AG08395 (cell line): ENCODE measurements around the gene ERC2.

Source experiments
- DNase-seq: peaks from one replicate; pipeline ENCODE4 v3.0.0; 2012; ENCODE audit warnings: mixed read lengths, low spot score

ERC2 gene

DNA sequence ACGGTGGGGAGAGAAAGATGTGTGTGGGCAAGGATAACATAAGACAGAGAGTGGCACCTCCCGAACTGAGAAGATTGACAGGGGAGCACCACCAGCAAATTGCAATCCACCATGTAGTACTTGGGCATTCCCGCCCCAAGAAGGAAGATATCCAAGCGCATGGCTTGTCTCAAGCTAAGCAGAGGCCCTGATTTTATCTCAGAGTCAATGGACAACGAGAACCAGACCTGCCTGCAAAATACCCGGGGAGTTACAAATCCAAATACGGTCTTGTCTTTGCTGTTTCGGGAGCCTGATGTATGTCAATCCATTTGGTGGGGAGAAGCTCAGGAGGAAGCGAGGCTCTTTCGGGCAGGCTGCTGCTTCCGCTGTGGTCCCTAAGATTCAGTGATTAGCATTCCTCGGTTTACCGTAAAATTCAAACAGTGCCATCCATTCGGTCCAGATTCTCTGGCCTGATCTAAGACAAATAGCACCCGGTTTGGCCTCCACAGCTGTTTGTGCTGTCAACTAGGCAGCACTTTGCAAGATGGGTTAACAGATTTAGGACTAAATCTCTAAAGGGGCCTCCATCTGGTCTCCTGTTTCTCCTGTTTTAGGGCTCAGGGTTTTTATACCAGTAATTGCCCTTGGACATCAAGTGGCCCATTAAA is 883.4 kb downstream of the ERC2 start:
- DNase-seq = no peak

DNA sequence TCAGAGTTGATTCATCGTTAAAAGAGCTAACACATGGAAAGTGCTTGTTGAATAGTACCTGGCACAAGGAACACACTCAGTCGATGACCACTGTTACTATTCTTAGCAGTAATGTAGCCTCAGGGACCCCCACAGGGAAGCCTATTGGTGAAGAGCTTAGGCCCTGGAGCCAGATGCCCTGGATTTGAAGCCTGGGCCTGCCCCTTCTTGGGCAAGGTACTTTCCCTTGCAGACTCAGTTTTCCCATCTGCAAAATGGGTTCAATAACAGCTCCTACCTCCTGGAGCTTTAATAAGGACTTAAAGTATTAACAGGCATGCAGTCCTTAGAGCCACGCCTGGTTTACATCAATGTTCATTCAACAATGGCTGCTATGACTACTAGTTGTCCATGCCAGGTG is 884.2 kb downstream of the ERC2 start:
- no peak for DNase-seq

DNA sequence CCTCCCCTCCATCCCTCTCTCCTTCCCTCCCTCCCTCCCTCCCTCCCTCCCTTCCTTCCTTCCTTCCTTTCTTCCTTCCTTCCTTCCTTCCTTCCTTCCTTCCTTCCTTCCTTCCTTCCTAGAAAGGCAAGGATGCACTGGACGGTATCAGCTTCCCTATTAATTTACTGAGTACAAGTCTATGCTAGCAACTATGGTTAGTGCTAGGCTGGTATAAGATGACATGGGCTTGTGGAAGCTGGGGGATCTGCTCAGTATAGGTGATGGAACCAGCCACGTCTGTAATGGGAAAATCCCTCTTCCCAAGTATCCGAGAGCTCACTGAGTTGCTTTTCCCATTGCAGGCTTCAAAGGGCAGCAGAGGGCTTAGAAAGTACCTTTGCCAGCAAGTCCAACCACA is 884.8 kb downstream of the ERC2 start:
- no peak for DNase-seq

DNA sequence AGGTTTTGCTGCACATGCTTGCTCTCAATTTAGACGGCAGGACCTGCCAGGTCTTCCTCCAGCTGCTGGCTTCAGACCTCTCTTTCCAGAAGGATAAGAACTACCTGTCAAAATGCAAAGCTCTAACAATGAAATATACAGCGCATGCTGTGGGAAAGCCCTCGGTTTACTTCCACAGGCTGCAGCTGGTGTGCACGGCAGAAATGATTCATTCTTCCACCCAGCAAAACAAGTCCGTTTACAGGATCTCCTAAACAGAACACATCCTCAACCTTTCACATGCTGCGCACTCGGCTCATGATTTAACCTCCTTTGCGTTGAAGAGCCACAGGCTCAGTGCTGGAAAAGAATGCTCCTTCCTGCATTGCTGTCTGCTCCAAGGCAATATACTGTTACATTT is 888.8 kb downstream of the ERC2 start:
- DNase-seq = no peak

DNA sequence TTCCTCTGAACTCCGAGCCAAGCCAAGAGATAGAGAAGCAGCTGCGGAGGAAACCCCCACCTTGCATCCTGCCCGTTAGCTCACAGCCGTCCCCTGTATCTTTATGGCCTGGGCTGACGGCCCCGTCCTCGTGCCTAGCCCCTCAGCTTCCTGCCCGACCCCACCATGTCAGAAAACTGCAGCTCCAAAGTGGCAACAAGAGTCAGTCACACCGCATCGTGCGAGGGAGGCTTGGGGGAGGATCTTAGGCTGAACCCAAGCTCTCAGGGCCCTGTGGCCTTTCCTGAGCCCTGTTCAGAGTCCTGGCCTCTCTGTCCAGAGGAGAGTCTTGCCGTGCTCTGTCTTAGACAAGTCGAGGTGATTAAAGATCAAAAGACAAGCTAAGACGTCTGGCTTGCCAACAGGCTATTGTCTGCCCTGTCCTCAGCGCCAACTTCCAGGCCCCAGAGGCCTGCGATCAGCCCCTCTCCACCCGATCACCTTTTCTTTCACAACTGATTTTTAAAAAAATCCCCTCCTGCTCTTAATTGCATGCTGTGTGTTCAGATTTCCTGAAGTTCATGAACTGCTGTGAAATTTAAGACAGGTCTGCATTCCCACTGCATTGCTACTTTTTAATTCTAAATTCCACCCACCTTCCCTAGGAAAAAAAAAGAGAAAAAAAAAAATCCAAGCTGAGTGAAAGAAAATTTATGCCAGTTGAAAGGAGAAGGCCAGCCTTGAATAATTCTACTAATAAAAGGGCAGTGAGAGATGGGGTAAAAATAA is 891.5 kb downstream of the ERC2 start:
- no peak for DNase-seq

DNA sequence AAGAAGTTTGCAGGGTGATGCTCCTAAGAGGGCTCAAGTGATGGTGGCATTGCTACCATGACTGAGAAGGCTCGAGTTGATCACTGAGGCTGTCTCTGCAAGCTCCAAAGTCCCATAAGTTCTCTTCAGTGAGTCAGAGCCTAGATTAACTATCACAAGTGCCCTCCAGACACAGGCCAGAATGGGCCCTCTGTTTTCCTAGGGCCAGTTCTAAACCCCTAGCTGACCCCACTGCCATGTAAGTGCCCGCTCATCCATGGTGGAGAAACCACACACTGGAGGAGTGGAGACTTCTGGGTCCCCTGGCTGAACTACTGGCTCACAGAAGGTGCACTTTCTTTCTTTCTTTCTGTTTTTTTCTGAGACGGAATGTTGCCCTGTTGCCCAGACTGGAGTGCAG is 893.6 kb downstream of the ERC2 start:
- no peak for DNase-seq

DNA sequence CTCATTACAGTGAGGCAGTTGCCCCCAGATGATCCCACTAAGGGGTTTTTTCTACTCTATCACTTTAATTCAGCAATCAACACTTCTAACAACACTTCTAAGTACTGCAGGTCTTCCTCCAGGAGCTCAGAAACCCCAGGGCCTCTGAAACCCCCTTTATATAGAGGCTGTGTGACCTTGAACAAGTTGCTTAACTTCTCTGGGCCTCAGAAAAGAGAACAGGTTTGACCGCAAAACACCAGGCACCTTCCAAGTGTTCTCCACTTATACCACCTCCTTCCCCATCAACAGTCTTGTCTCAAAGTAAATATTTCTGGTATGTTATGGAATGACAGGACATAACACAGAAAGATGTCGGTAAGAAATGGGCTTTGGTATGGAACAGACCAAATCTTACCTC is 895.5 kb downstream of the ERC2 start:
- DNase-seq = no peak

DNA sequence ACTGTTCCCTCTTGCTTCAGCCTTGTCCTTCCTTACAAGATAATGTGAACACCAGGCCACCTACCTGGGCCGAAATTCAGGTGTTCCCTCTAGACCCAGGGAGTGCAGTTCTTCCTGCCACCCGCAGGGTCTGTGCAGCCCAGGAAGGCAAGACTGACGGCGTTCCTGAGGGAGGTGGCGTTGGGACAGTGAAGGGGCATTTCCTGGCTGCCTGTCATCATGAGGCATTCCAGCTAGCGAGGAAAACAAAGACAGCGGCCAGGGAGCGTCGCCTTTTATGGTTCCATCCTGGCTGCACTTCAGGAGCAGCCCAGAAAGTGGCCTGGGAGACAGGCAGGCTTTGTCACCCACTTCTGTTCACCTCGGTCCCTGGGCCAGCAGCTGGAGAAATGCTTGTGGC is 896.4 kb downstream of the ERC2 start:
- DNase-seq = peak; percentile 15

DNA sequence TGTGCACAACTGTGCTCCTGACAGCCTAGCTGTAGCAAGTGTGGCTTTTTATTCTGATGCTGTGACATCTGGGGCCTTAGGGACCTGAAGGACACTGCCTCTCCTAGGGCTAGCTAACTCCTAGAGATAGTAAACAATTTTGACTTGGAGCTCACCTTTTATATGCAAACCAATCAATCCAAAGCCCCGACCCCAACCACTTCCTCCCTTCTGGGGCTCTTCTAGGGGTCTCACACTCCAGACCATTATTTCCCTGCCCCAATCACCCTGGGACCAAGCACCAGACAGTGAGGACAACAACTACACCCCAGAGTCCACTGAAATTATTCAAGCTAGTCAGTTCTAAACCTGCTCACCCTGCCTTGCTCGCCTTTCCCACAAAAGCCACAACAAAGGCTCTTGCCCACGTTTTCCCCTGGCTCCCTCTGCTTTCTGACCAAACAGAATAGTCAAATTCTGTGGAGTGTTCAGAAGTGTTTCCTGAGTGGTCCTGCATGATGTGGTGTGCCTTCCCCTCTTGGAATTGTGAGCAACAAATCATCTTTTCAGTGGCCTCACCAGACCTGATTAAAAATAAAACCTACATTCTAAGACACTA is 897.0 kb downstream of the ERC2 start:
- DNase-seq = no peak

DNA sequence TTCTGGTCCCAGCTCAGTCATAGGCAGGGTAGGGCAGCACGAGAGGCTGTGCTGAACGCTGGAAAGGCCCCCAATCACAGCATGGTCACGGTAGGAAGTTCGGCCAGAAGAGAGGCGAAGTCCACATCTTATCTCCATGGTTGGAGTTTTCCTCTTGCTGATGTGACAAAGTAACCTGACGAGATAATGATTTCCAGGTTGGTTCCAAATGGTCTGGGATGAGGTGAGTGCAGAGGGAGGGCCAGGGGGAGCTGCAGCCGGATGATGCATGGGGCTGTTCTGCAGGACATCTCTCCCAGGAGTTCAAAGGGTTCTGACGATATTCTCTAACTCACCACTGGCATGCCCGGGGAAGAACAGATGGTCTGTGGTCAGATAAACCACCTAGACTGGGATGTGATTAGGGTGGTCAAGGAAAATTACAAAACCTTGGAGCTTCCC is 898.0 kb downstream of the ERC2 start:
- DNase-seq = no peak

DNA sequence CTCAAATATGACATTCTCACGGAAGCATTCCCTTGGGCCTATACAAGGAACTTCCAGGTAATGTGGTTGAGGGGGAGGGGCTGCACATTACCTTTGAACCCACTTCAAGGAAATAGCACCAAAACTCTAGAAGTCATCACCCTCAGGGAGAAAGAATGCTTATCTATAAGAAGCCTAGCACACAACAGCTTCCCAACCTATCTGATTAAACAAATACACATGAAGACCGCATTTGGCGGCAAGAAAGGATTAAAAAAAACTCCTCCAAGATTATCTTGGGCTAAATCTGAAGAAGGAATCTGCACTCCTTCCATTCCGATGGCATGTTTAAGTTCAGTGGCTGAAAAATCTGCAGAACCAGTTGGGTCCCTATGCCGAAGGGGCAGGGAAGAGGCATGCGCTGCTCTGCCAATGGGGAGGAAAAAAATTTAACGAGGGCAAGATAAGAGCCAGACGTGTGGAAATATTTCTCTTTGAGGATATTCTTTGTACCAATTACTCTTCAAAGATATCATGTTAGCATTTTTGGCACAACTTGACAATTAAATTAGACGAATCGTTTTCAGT is 899.2 kb downstream of the ERC2 start:
- no peak for DNase-seq

DNA sequence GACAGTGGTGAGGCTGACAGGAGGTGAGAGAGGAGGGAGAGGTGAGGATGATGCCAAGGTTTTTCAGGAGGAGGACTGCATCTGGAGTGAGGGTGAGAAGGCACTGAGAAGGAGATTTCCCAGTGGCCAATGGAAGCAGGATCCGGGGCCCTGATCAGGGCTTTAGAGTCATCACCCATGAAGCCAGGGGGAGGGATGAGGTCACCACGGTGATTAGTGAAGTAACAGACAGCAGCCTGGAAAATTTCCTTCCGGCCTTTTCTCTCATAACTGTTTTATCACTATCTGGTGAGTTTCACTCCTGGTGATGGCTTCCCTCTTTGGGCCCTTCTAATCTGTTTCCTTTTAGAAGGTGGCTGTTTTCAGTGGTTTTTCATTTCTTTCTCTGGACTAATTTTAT is 900.7 kb downstream of the ERC2 start:
- peak; percentile 25 for DNase-seq

DNA sequence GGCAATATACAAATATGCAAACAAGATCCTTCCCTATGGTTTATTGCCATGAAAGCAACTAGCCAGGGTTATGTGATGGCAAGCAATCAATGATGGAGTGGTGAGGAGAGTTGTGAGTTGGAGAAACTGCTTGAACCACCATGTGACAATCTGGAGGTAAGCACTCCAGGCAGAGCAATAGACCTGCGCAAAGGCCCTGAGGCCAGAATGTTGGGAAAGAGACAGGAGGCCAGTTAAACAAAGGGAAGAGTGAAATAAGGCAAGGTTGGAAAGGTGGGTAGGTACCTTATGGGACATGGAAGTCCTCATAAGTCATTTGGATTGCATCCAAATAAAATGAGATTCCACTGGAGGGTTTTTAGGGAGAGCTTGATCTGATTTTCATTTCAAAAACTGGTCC is 901.1 kb downstream of the ERC2 start:
- no peak for DNase-seq

DNA sequence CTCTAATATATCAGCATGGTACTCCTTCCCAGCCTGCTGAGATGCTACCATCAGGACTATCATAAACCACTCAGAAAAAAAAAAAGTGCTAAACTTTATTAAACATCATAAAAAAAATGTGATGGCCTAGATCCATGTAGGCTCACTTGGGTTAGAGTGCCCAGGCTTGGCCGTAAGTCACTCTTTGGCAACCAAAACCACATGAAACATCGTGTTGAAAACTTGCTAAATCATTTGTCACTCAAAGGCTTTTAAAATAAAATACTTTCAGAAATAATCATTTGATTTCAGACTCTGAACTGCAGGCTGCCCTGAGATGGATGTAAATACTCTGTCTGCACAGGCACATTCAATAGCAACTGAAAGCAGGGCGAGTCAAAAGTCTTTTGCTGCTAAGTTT is 902.7 kb downstream of the ERC2 start:
- no peak for DNase-seq

DNA sequence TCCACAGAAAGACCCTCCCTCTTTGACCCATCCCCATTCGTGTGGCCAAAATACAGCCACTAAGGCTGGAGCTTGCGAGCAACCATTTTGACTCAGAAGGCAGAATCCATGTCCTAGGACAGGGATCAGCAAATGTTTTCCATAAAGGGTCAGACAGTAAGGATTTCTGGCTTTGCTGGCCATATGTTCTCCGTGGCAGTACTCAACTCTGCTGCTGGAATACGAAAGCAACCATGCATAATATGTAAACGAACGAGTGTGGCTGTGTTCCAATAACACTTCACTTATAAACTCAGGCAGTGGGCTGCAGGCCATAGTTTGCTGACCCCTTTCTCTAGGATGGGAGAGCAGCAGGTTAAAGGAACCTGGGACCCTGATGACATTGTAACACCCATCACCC is 903.5 kb downstream of the ERC2 start:
- DNase-seq = no peak

DNA sequence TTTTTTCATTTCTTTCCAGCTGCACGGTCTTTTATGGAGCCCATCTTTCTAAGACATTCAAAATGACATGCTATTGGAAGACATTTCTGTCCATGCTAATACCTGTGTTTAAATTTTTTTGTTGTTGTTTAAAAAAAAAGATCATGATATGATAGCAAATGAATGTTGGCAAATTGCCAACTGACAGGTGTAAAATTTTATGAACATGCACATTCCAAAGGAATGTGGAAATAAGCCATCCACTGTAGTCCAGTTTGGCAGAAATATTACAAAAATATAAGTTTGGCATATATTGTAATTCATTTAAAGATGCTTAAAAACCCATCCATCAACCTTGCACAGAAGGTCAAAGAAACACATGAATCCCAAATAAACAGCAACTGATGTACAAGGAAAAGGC is 905.6 kb downstream of the ERC2 start:
- DNase-seq = no peak

DNA sequence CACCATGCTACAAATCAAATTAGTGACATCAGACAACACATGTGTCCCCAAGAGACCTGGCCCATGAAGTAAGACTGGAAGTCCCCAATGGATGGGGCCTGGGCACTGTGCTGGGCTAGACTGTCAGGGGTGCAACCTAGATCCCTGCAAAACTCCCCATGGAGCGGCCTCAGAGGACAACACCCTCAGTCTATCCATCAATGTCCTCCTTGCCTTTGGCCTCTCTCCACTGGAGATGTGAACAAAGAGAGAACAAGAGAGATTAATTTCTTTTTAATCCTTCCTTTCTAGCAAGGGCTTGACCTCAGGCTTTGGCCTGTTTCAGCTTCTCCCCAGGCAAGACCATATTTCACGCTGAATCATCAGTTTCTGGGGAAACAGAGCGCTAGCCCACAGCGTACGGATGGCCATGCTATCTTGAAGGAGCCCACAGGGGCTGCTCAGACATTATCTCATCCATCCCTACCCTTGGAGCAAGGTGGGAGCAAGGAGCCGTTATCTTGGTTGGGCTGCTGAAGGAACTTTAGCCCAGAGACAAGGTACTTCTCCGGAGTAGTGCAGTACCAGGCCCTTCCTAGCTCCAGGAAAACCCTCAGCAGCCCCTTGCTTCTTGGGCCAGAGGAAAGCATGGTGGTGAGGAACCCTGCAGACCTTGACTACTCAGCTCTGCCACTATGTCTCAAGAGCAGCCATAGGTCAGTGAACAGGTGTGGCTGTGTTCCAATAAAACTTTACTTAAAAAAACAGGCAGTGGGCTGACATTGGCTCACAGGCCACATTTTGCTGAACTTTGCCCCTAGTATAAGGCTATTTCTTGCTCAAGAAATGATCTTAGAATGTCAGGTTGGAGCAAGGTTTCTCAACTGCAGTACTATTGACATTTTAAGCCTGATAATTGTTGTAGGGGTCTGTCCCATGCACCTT is 908.5 kb downstream of the ERC2 start:
- DNase-seq = no peak

DNA sequence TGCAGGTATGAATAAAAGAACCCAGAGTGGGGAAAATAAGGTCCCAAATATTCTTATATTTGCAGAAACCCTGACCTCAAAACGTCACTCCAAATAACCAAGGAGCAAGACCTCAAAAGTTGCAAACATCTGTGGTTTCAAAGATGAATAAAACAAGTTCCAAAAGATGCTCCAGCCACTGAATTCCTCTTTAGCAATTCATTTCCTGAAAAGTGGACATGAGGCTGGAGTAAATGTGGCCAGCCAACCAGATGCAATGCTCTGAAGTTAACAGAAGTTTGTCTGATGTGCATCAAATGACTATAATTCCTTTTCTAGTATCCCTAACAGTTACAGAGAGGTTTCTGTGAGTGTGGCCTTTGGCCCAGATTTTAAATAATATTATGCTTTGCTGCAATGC is 910.0 kb downstream of the ERC2 start:
- peak; percentile 73 for DNase-seq

DNA sequence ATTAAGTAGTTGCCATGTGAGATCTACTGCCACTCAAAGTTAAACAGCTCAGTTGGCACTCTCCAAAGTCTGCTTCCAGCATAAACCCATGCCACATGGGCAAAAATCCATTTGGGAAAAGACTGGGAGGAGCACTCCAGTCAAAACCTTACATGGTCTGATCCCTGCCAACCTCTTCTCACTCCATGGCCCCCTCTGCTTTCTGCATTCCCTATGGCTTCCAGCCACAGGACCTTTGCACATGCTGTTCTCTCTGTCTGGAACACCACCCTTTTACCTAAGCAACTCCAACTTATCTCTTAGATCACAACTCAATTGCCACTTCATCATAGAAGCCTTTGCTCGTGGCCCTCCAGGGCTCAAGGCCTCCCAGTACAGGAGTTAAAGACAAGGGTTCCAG is 910.7 kb downstream of the ERC2 start:
- DNase-seq = no peak

DNA sequence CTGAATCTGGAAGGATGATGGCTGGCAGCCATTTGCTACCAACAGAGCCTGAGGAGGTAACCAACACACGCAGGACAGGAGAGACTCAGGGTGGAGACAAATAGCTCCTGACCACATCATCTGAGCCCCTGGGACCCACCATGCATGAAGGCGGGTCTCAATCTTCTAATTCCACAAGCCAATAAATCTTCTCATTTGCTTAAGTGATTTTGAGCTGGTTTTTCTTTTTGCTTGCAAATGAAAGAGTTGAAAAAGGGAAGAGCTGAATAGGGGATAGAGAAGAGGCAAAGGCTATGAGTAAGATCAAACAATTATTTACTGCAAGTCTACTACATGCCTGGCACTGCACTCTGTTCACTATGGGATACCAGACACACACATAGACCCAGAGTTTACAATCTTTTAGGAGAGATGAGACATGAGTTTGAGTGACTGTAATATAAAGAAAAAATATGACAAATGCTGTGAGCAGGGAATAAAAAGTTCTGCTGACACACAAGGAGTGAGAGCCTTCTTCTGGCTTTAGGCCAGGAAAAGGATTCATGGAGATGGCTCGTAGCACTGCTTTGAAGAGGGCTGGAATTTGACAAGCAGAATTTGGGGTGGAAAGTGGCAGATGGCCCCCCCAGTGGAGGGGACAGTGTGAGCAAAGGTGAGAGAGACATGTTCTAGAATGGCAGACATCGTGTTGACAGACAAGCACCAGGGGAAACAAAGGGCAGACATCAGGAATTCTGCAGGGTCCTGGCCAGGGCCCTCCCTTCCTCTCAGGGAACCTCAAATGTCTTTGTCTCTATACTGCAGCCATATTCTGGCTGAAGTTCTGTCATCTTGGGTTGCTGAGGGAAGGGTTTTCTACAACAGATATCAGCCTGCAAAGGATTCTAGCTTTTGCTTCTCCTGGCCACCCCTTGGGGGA is 911.4 kb downstream of the ERC2 start:
- DNase-seq = peak; percentile 31
